BJ (cell line): ENCODE measurements around the gene ARHGAP24. TPM values are rescaled to one million over a fixed set of nuclear protein-coding genes. Genes with fewer than 3 reads are reported as not detected.

Experiments used
- CTCF ChIA-PET: fragments of 350-600 bp; formaldehyde crosslinking; extraction: SDS; loops from one replicate; lab custom pipeline; 2021; ENCODE audit warnings: antibody characterized with exemption, inconsistent platforms; lab: Yijun Ruan, JAX
- POLR2A ChIA-PET: fragments of 300-600 bp; sonication (Branson Sonifier 250); formaldehyde crosslinking; extraction: SDS; loops from one replicate; lab custom pipeline; 2021; ENCODE audit warnings: antibody characterized with exemption; lab: Charles Lee
- DNase-seq: peaks from one replicate; pipeline ENCODE4 v3.0.0-alpha.2; 2011; ENCODE audit warnings: low read depth
- H3K27me3 ChIP-seq: 2 replicates; pipeline ENCODE4 v1.6.0; 2011; ENCODE audit warnings: low read length; ENCODE audit not compliant: control insufficient read depth, insufficient read depth
- H3K36me3 ChIP-seq: 2 replicates; pipeline ENCODE4 v1.5.1; 2011; ENCODE audit warnings: low read length; ENCODE audit not compliant: control insufficient read depth, insufficient read depth
- H3K4me3 ChIP-seq: 2 replicates; pipeline ENCODE4 v1.5.1; 2011; ENCODE audit warnings: low read depth, mild to moderate bottlenecking, control low read depth, low read length
- polyA plus RNA-seq: library from polyadenylated mRNA; depleted of rRNA; stranded (reverse); fragments of >200 nt; gene quantifications from 2 replicates; pipeline ENCODE4 v1.2.3, GENCODE V29; 2011
- TF ChIP-seq, protein P1 (sequence below): IDR thresholded peaks from 2 replicates; pipeline ENCODE4 v1.5.1; 2011; ENCODE audit warnings: low read depth, mild to moderate bottlenecking, control low read depth, inconsistent platforms, low read length, moderate library complexity; ENCODE audit not compliant: insufficient read depth

The ARHGAP24 gene
- polyA plus RNA-seq, 1 experiment: 17.7 TPM

DNA sequence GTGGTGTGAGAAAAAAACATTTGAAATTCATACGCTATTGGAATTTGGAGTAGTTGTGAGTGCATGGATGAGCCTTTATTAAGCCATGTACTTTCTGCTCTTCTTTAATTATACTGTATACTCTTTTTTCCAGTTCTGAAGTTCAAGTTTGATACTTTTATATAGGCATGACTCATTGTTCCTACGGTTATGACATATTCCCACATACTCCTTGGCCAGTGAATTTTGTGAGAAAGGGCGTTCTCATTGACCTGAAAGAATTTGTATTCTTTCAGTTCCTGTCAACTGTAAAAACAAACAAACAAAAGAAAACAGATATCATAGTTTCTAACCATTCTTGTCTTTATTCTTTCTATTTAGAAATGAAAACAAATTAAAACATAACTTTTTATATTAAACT lies 477.6 kb downstream of the ARHGAP24 start:
- no peak for DNase-seq
- POLR2A ChIA-PET: no interaction called here
- CTCF ChIA-PET: interaction anchor here (0.9 kb wide), 1 partner anchor 16 kb away, joined by 3 read pairs; no protein-coding TSS in a partner anchor

DNA sequence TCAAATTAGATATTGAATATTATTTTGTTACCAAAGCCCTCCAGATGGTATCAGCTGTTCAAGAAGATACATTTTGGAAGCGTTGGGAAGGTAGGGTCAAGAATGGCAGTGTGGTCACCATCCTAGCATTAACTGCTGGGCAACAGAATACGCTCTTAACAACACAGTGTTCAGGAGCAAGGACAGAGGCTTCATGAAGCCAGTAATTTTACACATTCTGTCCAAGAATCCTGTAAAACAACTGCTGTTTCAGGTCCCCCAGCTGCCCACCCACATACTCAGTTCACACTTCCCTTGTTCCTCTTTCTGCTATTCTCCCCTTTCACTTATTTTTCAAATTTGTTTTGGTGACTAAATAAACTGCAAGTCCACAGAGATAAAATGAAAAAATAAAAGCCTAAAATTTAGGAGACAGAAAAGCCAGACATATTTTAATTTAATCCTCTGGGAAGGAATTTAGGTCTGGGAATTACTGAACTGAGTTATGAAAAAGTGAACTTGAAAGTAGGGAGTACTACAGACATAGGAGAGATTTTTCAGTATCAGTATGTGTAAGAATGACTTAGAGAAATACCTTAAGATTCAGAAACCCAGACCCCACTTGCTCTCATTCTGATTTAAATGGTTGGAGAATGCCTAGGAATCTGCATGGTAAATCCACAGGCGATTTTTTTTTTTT lies 478.2 kb downstream of the ARHGAP24 start:
- ChIA-PET POLR2A (no interaction called here), CTCF (interaction anchor here (0.8 to 3.7 kb wide), 2 partner anchors 48 to 156 kb away, joined by 3 to 17 read pairs; no protein-coding TSS in a partner anchor)
- TF ChIP-seq, protein P1, sequence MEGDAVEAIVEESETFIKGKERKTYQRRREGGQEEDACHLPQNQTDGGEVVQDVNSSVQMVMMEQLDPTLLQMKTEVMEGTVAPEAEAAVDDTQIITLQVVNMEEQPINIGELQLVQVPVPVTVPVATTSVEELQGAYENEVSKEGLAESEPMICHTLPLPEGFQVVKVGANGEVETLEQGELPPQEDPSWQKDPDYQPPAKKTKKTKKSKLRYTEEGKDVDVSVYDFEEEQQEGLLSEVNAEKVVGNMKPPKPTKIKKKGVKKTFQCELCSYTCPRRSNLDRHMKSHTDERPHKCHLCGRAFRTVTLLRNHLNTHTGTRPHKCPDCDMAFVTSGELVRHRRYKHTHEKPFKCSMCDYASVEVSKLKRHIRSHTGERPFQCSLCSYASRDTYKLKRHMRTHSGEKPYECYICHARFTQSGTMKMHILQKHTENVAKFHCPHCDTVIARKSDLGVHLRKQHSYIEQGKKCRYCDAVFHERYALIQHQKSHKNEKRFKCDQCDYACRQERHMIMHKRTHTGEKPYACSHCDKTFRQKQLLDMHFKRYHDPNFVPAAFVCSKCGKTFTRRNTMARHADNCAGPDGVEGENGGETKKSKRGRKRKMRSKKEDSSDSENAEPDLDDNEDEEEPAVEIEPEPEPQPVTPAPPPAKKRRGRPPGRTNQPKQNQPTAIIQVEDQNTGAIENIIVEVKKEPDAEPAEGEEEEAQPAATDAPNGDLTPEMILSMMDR: no peak
- DNase-seq: no peak
- Histone ChIP-seq H3K36me3 (no peaks in the 10 kb centered on the region), H3K27me3 (no peaks in the 10 kb centered on the region), H3K4me3 (no peak overlapping the region)

More for the DNA sequence above, 477.6 kb downstream of the ARHGAP24 start:
- TF ChIP-seq, protein P1: no peak
- Histone ChIP-seq H3K36me3 (no peaks in the 10 kb centered on the region), H3K4me3 (no peak overlapping the region), H3K27me3 (no peaks in the 10 kb centered on the region)

DNA sequence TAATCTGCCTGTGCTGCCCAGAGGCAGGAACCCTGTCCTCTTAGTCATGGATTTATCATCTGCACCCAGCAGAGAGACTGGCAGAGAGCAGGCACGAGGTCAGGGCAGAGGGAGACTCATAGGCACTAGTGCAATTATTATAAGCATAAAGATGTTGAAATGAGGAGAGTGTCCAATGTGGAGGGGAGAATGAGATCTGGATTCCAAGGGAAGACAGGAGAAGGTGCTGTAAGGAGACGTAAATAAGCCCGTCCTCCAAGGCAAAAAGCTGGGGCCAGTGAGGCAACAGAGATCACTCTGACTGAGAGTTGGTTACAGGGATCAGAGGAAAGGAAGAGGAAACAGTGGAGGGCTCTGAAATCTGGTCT lies 478.7 kb downstream of the ARHGAP24 start:
- H3K36me3 ChIP-seq: no peaks in the 10 kb centered on the region
- no peaks in the 10 kb centered on the region for H3K27me3 ChIP-seq
- CTCF ChIA-PET: interaction anchor here (0.8 to 3.7 kb wide), 4 partner anchors 20 to 198 kb away, joined by 3 to 17 read pairs (median 3); no protein-coding TSS in a partner anchor
- no peak overlapping the region for H3K4me3 ChIP-seq
- TF ChIP-seq, protein P1: no peak
- no peak for DNase-seq
- POLR2A ChIA-PET: no interaction called here

DNA sequence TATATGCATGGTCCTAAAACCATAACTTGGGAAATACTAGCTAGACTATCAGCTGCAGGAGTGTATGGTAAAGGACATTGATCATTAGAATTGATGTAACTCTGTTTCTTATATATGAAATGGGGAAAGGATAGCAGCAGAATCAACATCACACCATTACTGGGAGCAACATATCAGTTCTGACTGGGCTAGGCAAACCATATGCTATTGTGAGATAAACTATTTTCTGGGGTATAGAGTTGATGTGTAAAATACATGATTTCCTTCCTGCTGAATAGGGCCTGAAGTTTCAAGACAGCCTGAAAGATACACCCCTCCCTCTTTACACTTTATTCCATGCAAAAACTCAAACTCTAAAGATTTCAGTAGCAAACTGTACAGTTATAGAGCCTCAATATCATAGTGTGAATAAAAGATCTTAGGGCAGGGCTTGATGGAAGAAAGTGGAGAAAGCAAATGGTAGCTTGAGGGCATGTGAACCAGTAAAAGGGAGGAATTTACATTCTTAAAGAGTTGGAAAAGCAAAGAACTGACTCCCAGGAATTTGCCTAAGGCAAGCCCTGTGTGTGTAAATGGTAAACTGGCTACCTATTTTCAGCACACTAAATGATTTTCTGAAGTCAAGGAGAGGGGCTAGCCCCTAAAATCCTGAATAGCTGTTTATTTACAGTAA lies 480.8 kb downstream of the ARHGAP24 start:
- Histone ChIP-seq H3K27me3 (no peaks in the 10 kb centered on the region), H3K4me3 (no peak overlapping the region), H3K36me3 (no peaks in the 10 kb centered on the region)
- ChIA-PET CTCF (interaction anchor here (3.1 to 3.7 kb wide), 2 partner anchors 13 to 159 kb away, joined by 13 to 17 read pairs; no protein-coding TSS in a partner anchor), POLR2A (interaction anchor here (0.7 kb wide), 1 partner anchor 215 kb away, joined by 3 read pairs; no protein-coding TSS in a partner anchor)
- no peak for DNase-seq
- TF ChIP-seq, protein P1: no peak

DNA sequence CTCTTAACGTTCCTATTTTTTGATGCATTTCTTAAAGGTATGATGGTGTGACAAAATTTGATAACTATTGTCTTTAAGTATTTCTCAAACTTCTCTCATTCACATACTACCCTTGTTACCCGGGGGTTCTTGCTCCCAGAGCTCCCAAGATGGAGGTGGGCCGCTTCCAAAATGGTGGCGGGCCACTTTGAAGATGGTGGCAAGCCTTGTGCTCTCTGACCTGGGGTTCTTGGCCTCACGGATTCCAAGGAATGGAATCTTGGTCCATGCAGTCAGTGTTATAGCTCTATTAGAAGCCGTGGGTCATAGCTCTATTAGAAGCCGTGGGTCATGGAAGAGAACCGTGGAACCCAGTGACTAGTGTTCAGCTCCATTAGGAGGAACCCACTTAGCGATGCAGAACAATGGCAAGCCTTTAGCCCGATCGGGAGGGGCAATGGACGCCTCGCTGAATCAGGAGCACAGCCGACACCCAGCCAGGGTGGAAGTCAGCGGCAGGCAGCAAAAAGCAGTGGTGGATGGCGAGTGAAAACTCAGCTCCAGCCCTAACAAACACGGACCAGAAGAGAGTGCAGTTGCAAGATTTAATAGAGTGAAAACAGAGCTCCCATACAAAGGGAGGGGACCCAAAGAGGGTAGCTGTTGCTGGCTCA lies 481.5 kb downstream of the ARHGAP24 start:
- no peak for DNase-seq
- H3K27me3 ChIP-seq: no peaks in the 10 kb centered on the region
- TF ChIP-seq, protein P1: no peak
- no peaks in the 10 kb centered on the region for H3K36me3 ChIP-seq
- CTCF ChIA-PET: interaction anchor here (3.1 to 3.7 kb wide), 2 partner anchors 13 to 159 kb away, joined by 13 to 17 read pairs; no protein-coding TSS in a partner anchor
- H3K4me3 ChIP-seq: no peak overlapping the region
- POLR2A ChIA-PET: no interaction called here
